Activated naive CD8-positive, alpha-beta T cell treated with anti-CD3 and anti-CD28 coated beads, Interleukin-2, amount 50 U/mL, for 24 hours (primary cell): ENCODE results near the gene PGPEP1.

Experiments used
- ATAC-seq: fragments of 150-1000 bp; cut with Tn5 transposase; one replicate; pipeline ENCODE4 v1.10.0; 2021
- DNase-seq: peaks from one replicate; pipeline ENCODE4 v3.0.0; 2021
- H3K27ac Mint-ChIP-seq: one replicate; pipeline ENCODE4 v1.8.0; 2021; ENCODE audit warnings: mild to moderate bottlenecking, mixed read lengths
- H3K27me3 Mint-ChIP-seq: one replicate; pipeline ENCODE4 v1.8.0; 2021; ENCODE audit warnings: mixed read lengths
- H3K36me3 Mint-ChIP-seq: one replicate; pipeline ENCODE4 v1.8.0; 2021; ENCODE audit warnings: low read depth, mixed read lengths
- H3K4me1 Mint-ChIP-seq: one replicate; pipeline ENCODE4 v1.8.0; 2021; ENCODE audit warnings: mixed read lengths
- H3K4me3 Mint-ChIP-seq: one replicate; pipeline ENCODE4 v1.8.0; 2021; ENCODE audit warnings: mild to moderate bottlenecking, moderate library complexity, mixed read lengths
- H3K9me3 Mint-ChIP-seq: one replicate; pipeline ENCODE4 v1.8.0; 2021; ENCODE audit warnings: mixed read lengths

The PGPEP1 gene

GRCh38 chr19:18304208-18304457 lies 36.3 kb upstream of the PGPEP1 start:
- peaks cover 23% of the 10 kb centered on the region for H3K36me3 Mint-ChIP-seq
- H3K27me3 Mint-ChIP-seq = no peaks in the 10 kb centered on the region
- no peaks in the 10 kb centered on the region for H3K9me3 Mint-ChIP-seq
- ATAC-seq (peak; percentile 3), DNase-seq (peak; percentile 55)
- peaks cover 55% of the 10 kb centered on the region for H3K4me1 Mint-ChIP-seq
- H3K4me3 Mint-ChIP-seq = peak overlapping the region; percentile 92
- peak overlapping the region; percentile 99 for H3K27ac Mint-ChIP-seq

GRCh38 chr19:18304458-18305310 lies 35.7 kb upstream of the PGPEP1 start:
- H3K9me3 Mint-ChIP-seq = no peaks in the 10 kb centered on the region
- H3K4me3 Mint-ChIP-seq = peak overlapping the region; percentile 92
- peak; percentile 79 for ATAC-seq
- H3K27me3 Mint-ChIP-seq = no peaks in the 10 kb centered on the region
- H3K36me3 Mint-ChIP-seq = peaks cover 23% of the 10 kb centered on the region
- H3K27ac Mint-ChIP-seq = peak overlapping the region; percentile 99
- H3K4me1 Mint-ChIP-seq = peaks cover 55% of the 10 kb centered on the region
- DNase-seq = peak; percentile 89

GRCh38 chr19:18306209-18306887 lies 34.0 kb upstream of the PGPEP1 start:
- ATAC-seq (no peak), DNase-seq (peak; percentile 21)
- Mint-ChIP-seq H3K4me1 (peaks cover 55% of the 10 kb centered on the region), H3K27me3 (no peaks in the 10 kb centered on the region), H3K36me3 (peaks cover 24% of the 10 kb centered on the region), H3K27ac (peak overlapping the region; percentile 99), H3K4me3 (peak overlapping the region; percentile 92), H3K9me3 (no peaks in the 10 kb centered on the region)

- Mint-ChIP-seq H3K27me3 (no peaks in the 10 kb centered on the region), H3K9me3 (no peaks in the 10 kb centered on the region), H3K4me1 (peaks cover 51% of the 10 kb centered on the region), H3K27ac (peak overlapping the region; percentile 99), H3K36me3 (peaks cover 25% of the 10 kb centered on the region), H3K4me3 (peak overlapping the region; percentile 92)
- ATAC-seq (no peak), DNase-seq (peak; percentile 15)
Observed at GRCh38 chr19:18306888-18307260, 33.5 kb upstream of the PGPEP1 start.

GRCh38 chr19:18307271-18307681 lies 33.1 kb upstream of the PGPEP1 start:
- Mint-ChIP-seq H3K4me3 (peak overlapping the region; percentile 92), H3K27ac (peak overlapping the region; percentile 99), H3K36me3 (peaks cover 25% of the 10 kb centered on the region), H3K4me1 (peaks cover 47% of the 10 kb centered on the region), H3K27me3 (no peaks in the 10 kb centered on the region), H3K9me3 (no peaks in the 10 kb centered on the region)
- DNase-seq (peak; percentile 51), ATAC-seq (no peak)

- Mint-ChIP-seq H3K9me3 (no peaks in the 10 kb centered on the region), H3K27ac (peak overlapping the region; percentile 59), H3K36me3 (peaks cover 34% of the 10 kb centered on the region), H3K4me3 (no peak overlapping the region), H3K27me3 (no peaks in the 10 kb centered on the region), H3K4me1 (peaks cover 42% of the 10 kb centered on the region)
- ATAC-seq (no peak), DNase-seq (peak; percentile 7)
Observed at GRCh38 chr19:18308051-18308947, 32.1 kb upstream of the PGPEP1 start.

GRCh38 chr19:18308948-18309325 lies 31.5 kb upstream of the PGPEP1 start:
- H3K27me3 Mint-ChIP-seq = no peaks in the 10 kb centered on the region
- H3K4me1 Mint-ChIP-seq = peaks cover 37% of the 10 kb centered on the region
- H3K36me3 Mint-ChIP-seq = peaks cover 31% of the 10 kb centered on the region
- H3K27ac Mint-ChIP-seq = no peak overlapping the region
- no peaks in the 10 kb centered on the region for H3K9me3 Mint-ChIP-seq
- DNase-seq (no peak), ATAC-seq (no peak)
- no peak overlapping the region for H3K4me3 Mint-ChIP-seq

GRCh38 chr19:18309525-18310064 lies 30.8 kb upstream of the PGPEP1 start:
- ATAC-seq = no peak
- Mint-ChIP-seq H3K4me1 (peaks cover 38% of the 10 kb centered on the region), H3K27ac (no peak overlapping the region), H3K4me3 (no peak overlapping the region), H3K9me3 (no peaks in the 10 kb centered on the region), H3K36me3 (peaks cover 37% of the 10 kb centered on the region), H3K27me3 (no peaks in the 10 kb centered on the region)
- DNase-seq = no peak

GRCh38 chr19:18310118-18310909 lies 30.1 kb upstream of the PGPEP1 start:
- Mint-ChIP-seq H3K4me1 (peaks cover 31% of the 10 kb centered on the region), H3K27me3 (no peaks in the 10 kb centered on the region), H3K9me3 (no peaks in the 10 kb centered on the region), H3K36me3 (peaks cover 39% of the 10 kb centered on the region), H3K27ac (no peak overlapping the region), H3K4me3 (no peak overlapping the region)
- peak; percentile 7 for DNase-seq
- ATAC-seq = no peak

GRCh38 chr19:18310966-18311365 lies 29.4 kb upstream of the PGPEP1 start:
- peaks cover 31% of the 10 kb centered on the region for H3K4me1 Mint-ChIP-seq
- no peak for DNase-seq
- no peaks in the 10 kb centered on the region for H3K27me3 Mint-ChIP-seq
- no peak for ATAC-seq
- no peak overlapping the region for H3K4me3 Mint-ChIP-seq
- no peak overlapping the region for H3K27ac Mint-ChIP-seq
- peaks cover 42% of the 10 kb centered on the region for H3K36me3 Mint-ChIP-seq
- no peaks in the 10 kb centered on the region for H3K9me3 Mint-ChIP-seq

- DNase-seq (no peak), ATAC-seq (no peak)
- Mint-ChIP-seq H3K4me1 (peaks cover 31% of the 10 kb centered on the region), H3K36me3 (peaks cover 42% of the 10 kb centered on the region), H3K27me3 (no peaks in the 10 kb centered on the region), H3K4me3 (no peak overlapping the region), H3K27ac (no peak overlapping the region), H3K9me3 (no peaks in the 10 kb centered on the region)
Observed at GRCh38 chr19:18311502-18312091, 28.8 kb upstream of the PGPEP1 start.

- H3K27me3 Mint-ChIP-seq = no peaks in the 10 kb centered on the region
- H3K4me3 Mint-ChIP-seq = no peak overlapping the region
- DNase-seq (no peak), ATAC-seq (no peak)
- H3K9me3 Mint-ChIP-seq = no peaks in the 10 kb centered on the region
- peaks cover 28% of the 10 kb centered on the region for H3K4me1 Mint-ChIP-seq
- H3K27ac Mint-ChIP-seq = no peak overlapping the region
- H3K36me3 Mint-ChIP-seq = peaks cover 37% of the 10 kb centered on the region
Observed at GRCh38 chr19:18312092-18312534, 28.3 kb upstream of the PGPEP1 start.

GRCh38 chr19:18313398-18313797 lies 27.0 kb upstream of the PGPEP1 start:
- ATAC-seq = no peak
- no peaks in the 10 kb centered on the region for H3K27me3 Mint-ChIP-seq
- no peak overlapping the region for H3K27ac Mint-ChIP-seq
- H3K9me3 Mint-ChIP-seq = no peaks in the 10 kb centered on the region
- H3K36me3 Mint-ChIP-seq = peaks cover 36% of the 10 kb centered on the region
- H3K4me3 Mint-ChIP-seq = no peak overlapping the region
- no peak for DNase-seq
- peaks cover 30% of the 10 kb centered on the region for H3K4me1 Mint-ChIP-seq
